NT2/D1 (cell line): Measurements from ENCODE around the gene NDUFA6.

Experiments used
- SUZ12 ChIP-seq: IDR thresholded peaks from 2 replicates; pipeline ENCODE4 v1.6.1; 2011; ENCODE audit not compliant: insufficient read length, insufficient read depth; ENCODE audit errors: extremely low read depth
- YY1 ChIP-seq: IDR thresholded peaks from 2 replicates; pipeline ENCODE4 v1.6.1; 2011; ENCODE audit not compliant: insufficient read length, insufficient read depth
- ZNF274 ChIP-seq: IDR thresholded peaks from 2 replicates; pipeline ENCODE4 v1.6.1; 2011; ENCODE audit warnings: mild to moderate bottlenecking, low read depth, low read length

DNA sequence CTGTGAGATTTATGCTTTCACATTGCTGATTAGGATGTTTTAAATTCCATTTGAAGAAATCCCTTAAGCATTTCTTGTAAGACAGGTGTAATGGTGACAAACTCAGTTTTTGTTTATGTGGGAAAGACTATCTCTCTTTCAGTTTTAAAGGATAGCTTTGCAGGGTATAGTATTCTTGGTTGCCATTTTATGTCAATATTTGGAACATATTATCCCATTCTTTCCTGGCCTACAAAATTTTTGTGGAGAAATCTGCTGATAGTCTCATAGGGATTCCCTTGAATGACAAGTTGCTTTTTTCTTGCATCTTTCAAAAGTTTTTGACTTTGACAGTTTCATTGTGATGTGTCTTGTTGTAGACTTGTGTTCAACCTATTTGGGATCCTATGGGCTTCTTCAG is 48.8 kb downstream of the NDUFA6 start:
- TF ChIP-seq SUZ12 (no peak), YY1 (no peak), ZNF274 (no peak)
